Left kidney (tissue), 2 donors: ENCODE data around the gene HCLS1. TPM values are rescaled to one million over a fixed set of nuclear protein-coding genes. Genes with fewer than 3 reads are reported as not detected.
"Not testable (repeated sequence)": the region's sequence is repeated elsewhere in the genome, so short reads cannot be mapped to it uniquely, and the experiment has no call there.

Source experiments
- DNase-seq: peaks from one replicate; pipeline ENCODE4 v3.0.0-alpha.2; 2013
- polyA plus RNA-seq: library from polyadenylated mRNA; unstranded; fragments of 120-200 nt; gene quantifications from one replicate; pipeline ENCODE4 v1.2.1, GENCODE V29; 2013; ENCODE audit not compliant: insufficient read length

HCLS1 gene
- polyA plus RNA-seq, 1 donor: 5.9 TPM

DNA sequence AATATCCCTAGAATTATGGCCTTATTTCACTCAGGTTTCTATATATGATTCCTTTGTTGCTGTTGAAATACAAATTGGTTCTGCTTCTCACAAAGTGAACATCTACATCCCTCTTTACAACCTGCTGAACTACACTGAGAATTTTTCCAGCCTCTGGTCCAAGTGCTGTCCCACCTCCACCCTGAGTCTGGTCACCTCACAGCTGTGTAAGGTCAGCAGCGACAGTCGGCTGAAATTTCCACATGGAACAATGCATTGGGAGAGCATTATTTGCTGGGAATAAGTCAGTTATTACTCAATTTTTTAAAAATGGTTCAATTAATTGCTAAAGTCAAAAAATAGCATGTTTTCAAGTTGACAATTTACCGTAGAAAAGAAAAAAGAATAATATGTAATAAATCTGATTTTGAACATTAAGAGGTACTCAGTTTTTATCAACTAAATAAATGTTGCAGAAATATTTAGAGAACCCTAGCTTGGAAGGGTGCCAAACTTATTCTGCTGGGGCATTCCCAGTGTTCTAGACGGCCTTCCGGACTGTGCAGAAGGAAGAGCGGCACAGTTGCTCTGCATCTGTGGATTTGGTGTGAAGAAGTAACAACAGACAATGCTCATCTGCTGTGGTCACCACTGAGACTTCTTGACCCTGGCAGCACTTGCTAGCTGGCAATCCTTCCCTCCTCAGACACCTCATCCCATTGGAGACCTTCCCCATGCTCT lies 1.8 kb downstream of the HCLS1 start:
- no peak for DNase-seq

DNA sequence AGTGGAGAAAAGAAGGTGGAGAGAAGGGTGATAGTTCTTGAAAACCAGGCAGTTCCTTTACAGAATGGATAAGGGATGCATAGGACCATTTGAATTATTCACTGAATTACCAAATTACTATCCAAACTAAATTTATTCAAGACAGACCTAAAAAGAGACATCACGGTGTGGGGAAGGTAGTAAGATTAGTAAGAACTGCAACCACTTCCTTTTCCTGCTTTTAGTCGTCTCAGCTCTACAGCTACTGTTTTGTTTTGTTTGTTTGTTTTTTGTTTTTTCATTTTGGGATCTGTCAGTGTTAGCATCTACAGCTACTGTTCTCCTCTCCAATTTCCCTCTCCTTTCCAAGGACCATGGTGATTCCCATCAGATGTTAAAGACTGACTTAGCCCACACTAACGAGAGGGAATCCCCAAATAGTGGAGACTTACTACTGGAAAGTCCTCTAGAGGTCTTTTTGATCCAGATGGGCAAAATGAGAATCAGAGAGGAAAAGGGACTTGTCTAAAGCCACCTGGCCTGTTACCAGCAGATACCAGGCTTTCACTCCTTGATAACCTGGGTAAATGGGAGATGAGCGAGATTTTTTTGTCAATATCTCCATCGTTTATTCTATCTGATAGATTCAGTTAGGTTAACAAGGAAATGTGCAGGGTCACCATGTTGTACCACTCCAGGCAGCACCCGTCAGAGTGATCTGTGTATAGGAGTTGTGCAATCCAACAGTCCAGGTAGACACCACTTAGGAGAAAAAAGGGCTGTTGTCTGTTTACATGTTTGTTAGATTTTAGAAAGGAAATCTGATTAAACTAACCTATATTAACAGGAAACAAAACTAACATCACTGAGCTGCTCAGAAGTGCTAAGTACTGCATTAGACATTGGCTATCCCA lies 6.0 kb downstream of the HCLS1 start:
- DNase-seq: no peak

DNA sequence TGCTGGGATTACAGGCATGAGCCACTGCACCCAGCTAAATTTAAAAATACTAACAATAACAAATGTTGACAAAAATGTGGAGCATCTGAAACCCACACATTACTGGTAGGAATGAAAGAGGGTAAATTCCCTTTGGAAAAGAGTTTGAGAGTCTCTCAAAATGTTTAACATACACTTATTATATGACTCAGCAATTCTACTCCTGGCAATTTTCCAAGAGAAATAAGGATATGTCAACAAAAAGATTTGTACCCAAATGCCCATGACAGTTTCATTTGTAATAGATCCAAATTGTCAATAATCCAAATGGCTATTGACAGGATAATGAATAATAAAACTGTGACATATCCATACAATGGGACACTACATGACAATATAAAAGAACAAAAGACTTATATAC lies 9.0 kb downstream of the HCLS1 start:
- no peak for DNase-seq

DNA sequence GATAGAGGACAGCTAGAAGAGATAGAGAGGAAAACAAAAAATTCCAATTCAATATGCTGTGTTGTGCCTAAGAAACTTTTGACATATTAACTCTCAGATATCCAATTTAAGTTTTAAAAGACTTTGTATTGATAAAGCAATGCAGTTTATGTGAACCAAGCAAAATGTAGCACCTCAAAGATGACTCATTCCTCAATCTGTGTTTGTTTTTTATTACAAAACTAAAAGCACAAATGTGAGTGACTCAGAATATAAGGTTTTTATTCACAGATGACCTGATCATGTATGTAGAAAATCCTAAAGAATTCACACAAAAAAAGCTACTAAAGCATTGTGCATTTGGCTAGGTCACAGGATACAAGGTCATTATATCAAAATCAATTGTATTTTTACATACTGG lies 11.1 kb downstream of the HCLS1 start:
- no peak for DNase-seq

DNA sequence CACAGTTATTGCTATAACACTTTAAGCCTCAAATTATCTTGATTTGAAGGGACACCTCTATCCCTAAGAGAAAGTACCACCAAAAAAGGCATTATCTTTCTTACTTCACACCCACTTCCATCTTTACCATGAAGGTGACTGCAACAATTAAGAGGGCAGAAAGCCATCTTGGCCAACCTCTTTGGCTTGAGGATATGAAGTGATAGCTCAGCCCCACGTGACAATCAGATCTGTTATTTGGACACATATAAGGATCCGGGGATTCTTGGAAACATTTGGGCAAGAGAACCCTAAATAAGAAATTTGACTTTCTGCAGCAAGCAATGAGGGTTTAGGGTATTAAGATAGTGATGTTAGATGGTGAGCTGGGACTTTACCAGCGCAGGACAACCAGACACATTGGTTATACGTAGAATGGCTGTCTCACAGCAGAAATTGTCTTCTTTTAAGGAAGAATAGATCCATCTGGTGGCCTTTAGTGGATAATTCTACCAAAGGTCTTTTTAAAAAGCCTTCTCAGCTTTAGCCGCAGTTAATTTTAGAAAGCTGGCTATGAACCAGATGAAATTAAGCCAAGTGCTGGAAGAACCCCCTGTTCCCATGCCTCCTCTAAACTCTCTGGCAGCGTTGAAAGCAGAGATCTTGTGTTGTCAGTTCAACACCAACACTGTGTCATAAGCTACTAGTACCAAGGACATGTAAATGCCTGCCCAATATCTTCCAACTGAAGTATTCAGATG lies 12.3 kb downstream of the HCLS1 start:
- no peak for DNase-seq

DNA sequence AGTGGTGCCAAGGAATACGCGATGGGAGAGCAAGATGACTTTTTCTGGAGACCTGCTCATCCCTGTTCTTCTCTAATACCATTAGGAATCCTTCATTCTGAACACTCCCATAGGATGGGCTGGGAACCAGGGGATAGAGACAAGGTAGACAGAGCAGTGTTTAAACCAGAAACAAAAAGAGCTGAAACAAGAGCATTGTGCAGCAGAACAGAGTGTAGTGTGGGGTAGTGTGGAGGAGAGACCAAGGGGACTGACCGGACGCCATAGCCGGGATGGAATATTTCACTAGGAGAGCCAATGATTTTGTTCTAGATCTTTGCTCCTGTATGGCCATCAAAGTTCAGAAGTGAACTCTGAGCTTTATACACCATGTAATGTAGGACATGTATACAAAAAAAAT lies 15.6 kb downstream of the HCLS1 start:
- DNase-seq: no peak

DNA sequence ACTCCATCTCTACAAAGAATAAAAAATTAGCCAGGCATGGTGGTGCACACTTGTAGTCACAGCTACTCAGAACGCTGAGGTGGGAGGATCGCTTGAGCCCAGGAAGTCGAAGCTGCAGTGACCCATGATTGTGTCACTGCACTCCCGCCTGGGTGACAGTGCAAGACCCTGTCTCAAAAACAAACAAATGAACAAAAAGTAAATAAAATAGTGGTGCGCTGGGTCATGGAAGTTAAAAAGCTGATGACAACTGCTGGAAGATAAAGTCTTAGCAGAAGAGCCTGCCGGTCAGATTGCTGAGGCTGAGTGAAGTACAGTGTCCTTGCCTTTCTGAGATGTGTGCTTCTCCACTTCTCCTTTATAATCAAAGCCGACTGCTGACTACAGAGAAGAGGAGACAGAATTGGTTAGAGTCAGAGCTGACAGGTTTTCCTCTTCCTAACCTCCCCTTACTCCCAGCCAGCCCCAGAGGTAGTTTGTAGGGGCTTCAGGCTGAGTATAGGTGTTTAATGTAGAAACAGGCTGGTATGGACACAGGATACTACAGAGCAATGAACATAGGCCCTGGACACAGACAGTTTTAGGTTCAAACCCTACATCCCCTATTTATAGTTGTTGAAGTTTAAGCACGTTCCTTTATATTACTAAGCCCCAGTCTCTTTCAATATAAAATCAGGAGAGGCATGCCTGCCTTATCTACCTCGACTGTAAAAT lies 17.9 kb downstream of the HCLS1 start:
- DNase-seq: no peak

DNA sequence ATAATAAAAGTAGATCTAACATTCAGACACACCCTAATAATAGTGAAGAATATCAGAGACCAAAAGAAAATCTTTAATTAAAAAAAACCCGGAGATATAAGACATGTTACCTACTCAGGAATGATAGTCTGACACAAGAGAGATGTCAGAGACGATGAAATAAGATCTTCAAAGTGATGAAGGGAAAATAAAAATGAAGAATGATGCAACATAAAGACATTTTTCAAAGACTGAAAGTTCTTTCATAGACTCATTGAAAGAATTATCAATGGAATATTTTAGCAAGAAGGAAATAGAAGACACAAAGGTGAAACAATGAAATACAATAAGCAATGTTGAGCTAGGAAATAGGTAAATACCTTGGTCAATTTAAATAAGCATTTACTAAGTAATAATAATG lies 19.6 kb downstream of the HCLS1 start:
- DNase-seq: no peak

DNA sequence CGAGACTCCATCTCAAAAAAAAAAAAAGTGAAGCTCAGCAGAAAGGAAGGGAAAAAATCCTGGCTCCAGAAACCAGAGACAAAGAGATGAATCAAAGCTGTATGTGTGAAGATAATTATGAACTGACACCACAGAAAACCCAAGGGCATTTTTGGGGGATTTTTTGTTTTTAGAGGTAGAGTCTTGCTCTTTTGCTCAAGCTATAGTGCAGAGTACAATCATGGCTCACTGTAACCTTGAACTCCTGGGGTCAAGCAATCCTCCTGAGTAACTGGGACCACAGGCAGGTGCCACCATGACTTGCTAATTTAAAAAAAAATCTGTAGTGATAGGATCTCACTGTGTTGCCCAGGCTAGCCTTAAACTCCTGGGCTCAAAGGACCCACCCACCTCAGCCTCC lies 22.8 kb downstream of the HCLS1 start:
- DNase-seq: no peak

DNA sequence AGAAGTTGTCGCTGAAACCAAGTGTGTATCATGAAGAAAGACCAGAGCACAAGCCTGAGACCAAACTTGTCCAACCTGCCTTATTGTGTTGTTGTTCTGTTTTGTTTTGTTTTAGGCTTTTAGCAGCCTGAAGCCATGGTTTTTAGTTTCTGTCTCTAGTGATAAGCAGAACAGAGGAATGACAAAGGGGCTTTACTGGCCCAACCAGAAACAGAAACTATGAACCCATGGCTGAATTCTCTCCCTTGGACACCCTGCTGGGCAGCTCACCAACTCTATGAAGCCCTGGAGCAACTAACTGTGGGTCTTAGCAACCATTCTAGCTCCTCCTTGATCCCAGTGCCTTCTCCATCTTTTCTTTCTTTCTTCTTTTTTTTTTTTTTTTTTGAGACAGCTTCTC lies 30.3 kb downstream of the HCLS1 start:
- no peak for DNase-seq

DNA sequence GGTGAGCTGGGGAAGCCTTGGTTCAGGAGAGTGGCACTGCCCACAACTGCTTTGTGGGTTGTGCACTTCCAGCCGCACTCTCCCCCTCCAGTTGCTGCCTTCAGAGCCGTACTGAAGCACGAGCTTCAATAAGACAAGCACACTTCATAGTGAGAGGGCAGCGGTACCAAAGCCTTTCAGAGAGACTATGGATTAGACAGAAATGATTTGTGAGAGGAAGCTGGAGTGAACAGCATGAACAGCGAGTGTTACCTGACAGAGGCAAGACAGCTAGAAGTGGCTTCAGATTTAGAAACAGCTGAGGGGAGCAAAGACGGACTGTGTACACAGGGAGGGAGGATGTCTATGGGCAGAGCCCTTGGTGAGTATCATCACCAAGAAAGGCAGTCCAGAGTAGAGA lies 31.1 kb downstream of the HCLS1 start:
- no peak for DNase-seq

DNA sequence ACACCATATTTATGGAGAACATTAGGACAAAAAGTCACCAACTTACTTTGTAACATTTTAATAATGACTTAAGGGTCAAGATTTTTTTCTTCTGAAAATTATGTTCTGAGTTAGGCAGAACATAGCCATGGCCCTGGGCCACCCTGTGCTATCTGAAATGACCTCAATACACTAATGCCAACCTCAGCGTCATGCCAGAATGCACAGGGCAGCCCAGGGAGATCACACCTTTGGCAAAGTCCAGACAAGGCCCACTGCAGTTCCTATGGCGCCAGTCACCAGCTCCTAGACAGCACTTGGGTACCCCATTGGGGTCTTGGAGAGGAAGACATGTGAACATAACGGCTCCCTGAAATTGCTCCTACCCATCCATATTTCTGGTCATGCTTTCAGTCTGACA lies 33.1 kb downstream of the HCLS1 start:
- DNase-seq: no peak

DNA sequence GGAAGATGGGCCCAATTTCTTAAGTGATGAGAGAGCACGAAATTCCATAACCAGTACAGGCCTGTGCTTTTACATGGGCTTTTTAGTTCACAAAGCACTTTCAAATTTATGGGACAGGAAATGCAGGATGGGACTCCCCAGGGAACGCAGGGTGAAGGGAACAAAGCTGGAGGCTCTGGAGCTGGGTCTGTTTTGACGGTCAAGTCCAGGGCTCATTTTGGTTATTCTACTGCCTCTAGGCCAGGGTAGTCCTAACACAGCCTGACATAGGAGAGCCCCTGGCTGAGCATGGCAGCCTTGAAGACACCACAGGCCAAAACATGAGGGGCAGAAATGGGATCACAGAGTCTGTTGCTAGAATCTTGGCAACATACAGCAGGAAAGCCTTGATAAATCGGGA lies 33.5 kb downstream of the HCLS1 start:
- DNase-seq: no peak

DNA sequence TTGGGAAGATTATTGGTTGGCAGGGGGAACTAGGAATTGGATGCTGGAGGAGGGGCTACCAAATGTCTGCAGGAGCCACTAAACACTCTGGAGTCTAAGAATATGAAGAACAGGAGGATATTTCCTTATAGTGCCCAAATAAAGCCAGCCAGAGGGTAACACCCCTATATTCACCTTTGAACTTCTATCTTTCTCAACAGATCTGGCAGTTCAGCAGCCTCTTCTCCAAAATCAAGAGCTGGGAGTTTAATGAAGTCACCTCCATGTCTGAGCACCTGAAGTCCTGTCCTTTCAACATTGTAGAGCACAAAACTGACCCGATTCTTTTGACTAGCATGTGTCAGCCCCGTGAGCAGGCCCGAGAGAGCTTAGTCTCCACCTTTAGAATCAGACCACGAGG lies 34.2 kb downstream of the HCLS1 start:
- DNase-seq: no peak

DNA sequence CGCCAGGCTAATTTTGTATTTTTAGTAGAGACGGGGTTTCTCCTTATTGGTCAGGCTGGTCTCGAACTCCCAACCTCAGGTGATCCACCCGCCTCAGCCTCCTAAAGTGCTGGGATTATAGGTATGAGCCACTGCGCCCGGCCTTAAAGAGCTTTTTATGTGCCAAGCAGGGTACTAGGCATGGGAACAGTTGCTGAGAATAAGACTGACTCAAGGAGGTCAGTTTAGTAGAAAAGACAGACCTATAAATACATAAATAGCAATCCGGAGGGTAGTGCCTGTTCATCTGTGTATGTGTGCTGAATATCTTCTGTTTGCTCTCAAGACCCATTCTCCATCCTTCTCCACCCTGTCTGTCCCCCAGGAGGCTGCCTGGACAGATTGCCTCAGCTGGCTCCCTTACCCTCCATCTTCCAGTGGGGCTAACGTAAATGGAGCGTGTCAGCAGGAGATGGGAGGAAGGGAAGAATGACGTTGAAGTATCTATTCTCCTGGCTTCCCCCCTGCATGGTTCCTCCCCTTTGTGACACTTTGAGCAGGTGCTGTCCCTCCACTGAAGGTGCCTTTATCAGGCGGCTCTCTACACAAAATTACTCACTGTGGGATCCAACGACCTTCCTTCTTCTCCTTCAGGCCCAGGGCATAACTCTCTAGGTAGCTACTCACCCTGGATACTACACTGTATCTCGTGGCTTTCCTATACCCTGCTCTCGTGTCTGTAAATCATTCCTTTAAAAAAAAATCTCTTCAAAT lies 36.4 kb downstream of the HCLS1 start:
- DNase-seq: peak; percentile 8

DNA sequence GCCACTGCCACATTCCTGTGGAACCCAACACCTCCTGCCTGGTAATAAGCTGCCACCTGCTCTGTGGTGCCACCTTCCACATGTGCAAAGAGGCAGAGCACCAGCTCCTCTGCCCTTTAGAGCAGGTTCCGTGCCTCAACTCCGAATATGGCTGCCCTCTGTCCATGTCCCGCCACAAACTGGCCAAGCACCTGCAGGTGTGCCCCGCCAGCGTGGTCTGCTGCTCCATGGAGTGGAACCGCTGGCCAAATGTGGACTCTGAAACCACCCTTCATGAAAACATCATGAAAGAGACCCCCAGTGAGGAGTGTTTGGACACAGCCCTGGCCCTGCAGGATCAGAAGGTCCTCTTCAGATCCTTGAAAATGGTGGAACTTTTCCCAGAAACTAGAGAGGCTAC lies 39.2 kb downstream of the HCLS1 start:
- no peak for DNase-seq

DNA sequence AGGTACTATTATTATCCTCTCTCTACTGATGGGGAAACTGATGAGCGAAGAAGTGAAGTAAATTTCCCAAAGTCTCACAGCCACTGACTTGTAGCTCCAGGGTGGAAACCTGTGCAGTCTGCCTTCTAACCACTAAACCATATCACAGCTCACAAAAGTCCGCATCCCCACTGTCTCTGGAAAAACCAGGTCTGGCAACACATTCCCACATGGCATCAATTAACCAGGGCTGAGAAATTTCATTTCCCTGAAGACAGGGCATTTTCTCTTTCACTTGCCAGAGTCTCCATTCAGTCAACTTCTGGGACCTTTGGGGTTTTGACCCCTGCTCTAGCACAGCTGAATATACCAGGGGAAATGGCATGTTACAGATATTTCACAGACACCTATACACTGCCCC lies 41.0 kb downstream of the HCLS1 start:
- DNase-seq: no peak

DNA sequence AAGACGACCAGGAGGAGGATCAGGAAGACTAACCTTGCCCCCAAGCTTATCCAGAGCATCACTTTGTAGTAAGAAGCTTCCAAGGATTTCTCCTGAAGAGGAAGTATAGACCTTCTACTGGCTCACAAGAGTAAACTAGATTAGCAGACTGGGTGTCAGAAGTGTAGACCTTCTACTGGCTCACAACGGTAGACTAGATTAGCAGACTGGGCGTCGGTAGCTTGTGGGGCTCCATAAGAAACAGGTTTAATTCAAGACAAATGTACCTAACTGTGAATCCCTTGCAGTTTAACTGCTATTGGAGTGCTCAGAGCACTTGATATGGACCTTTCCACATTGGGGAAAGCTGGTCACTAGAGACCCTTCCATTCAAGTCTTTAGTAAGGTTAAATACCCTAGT lies 54.6 kb downstream of the HCLS1 start:
- DNase-seq: no peak

DNA sequence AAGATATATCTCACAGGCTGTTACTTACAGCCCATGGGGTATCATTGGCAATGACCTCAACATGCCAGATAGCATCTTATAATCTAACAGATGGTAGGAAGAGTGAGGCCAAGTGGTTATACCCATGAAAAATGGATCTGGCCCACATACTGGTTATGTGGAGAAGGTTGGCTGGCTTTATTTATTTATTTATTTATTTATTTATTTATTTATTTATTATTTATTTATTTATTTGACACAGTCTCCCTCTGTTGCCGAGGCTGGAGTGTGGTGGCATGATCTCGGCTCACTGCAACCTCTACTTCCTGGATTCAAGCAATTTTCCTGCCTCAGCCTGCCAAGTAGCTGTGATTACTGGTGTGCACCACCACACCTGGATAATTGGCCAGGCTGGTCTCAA lies 55.9 kb downstream of the HCLS1 start:
- no peak for DNase-seq

DNA sequence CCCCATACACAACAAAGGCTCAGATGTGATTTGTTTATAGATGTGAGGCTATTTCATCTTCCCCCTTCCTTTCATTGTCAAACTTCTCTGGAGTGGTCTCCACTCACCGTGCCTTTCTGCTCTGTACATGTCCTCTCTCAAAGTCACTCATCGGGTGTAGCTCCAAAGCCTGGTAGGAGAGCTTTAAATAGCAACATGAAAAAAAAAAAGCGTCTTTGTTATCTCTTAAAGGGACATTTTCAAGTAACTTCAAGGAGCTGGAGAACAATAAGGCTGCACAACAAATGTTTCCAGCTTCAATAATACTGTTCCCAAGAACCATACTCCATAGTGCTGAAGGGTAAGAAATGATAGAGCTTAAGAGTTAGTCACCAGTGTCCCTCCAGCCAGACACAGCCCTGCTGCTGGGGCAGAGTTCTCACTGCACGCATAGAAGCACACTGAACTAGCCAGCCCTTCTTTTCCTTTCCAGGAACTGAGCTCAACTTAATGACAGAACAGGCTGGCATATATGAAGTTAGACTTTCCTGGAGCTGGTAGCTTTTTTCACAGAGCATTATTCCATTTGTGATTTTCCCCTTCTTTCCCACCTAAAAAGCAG lies 59.4 kb downstream of the HCLS1 start:
- DNase-seq: no peak

DNA sequence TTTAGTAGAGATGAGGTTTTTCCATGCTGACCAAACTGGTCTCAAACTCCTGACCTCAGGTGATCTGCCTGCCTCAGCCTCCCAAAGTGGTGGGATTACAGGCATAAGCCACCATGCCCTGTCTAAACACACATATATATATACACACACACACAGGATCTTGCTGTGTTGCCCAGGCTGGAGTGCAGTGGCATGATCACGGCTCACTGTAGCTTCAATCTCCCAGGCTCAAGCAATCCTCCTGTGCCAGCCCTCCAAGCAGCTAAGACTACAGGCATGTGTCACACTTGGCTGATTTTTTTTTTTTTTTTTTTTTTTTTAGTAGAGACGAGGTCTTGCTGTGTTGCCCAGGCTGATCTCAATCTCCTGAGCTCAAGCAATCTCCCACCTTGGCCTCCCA lies 60.8 kb downstream of the HCLS1 start:
- not testable (repeated sequence) for DNase-seq
